Loucy (cell line): ENCODE measurements around the gene LBHD2.

Experiments
- H2AFZ ChIP-seq: fragments of 200-600 bp; sonication (generic); 2 replicates; pipeline ENCODE4 v1.6.0; 2016; ENCODE audit warnings: antibody characterized with exemption, mild to moderate bottlenecking, low read length, moderate library complexity
- H3F3A ChIP-seq: fragments of 200-600 bp; 2 replicates; pipeline ENCODE4 v1.6.0; 2016; ENCODE audit warnings: antibody characterized with exemption, low read depth, mild to moderate bottlenecking
- H3K27me3 ChIP-seq: fragments of 200-600 bp; sonication (generic); 2 replicates; pipeline ENCODE4 v1.6.1; 2014; ENCODE audit warnings: low read length, mild to moderate bottlenecking; ENCODE audit not compliant: insufficient read depth, poor library complexity, severe bottlenecking
- H3K36me3 ChIP-seq: fragments of 200-600 bp; sonication (generic); 2 replicates; pipeline ENCODE4 v1.6.1; 2016; ENCODE audit warnings: low read length; ENCODE audit not compliant: insufficient read depth
- H3K4me1 ChIP-seq: fragments of 200-600 bp; sonication (generic); 2 replicates; pipeline ENCODE4 v1.5.1; 2014; ENCODE audit warnings: low read length, mild to moderate bottlenecking; ENCODE audit not compliant: insufficient read depth, poor library complexity, severe bottlenecking
- H3K4me2 ChIP-seq: fragments of 200-600 bp; sonication (generic); 2 replicates; pipeline ENCODE4 v1.6.0; 2014; ENCODE audit warnings: antibody characterized with exemption, low read length, low read depth, mild to moderate bottlenecking; ENCODE audit not compliant: poor library complexity, severe bottlenecking
- H3K4me3 ChIP-seq: fragments of 200-600 bp; sonication (generic); 2 replicates; pipeline ENCODE4 v1.5.1; 2014; ENCODE audit warnings: low read length, mild to moderate bottlenecking, mixed read lengths; ENCODE audit not compliant: poor library complexity, severe bottlenecking
- H3K79me2 ChIP-seq: fragments of 200-600 bp; sonication (generic); 2 replicates; pipeline ENCODE4 v1.6.1; 2014; ENCODE audit warnings: low read length; ENCODE audit not compliant: insufficient read depth
- H3K9ac ChIP-seq: fragments of 200-600 bp; sonication (generic); 2 replicates; pipeline ENCODE4 v1.6.0; 2014; ENCODE audit warnings: mild to moderate bottlenecking, low read depth, low read length, moderate library complexity; ENCODE audit not compliant: poor library complexity, severe bottlenecking
- H3K9me2 ChIP-seq: fragments of 200-600 bp; sonication (generic); replicated peaks from 2 replicates; pipeline ENCODE4 v1.6.1; 2016; ENCODE audit warnings: low read depth, low read length, mixed read lengths
- H3K9me3 ChIP-seq: fragments of 200-600 bp; sonication (generic); 2 replicates; pipeline ENCODE4 v1.6.1; 2014; ENCODE audit warnings: mild to moderate bottlenecking, antibody characterized with exemption, low read length, low read depth; ENCODE audit not compliant: insufficient read depth
- H4K20me1 ChIP-seq: fragments of 200-600 bp; sonication (generic); 2 replicates; pipeline ENCODE4 v1.6.0; 2014; ENCODE audit warnings: antibody characterized with exemption, low read length, mild to moderate bottlenecking; ENCODE audit not compliant: insufficient read depth, poor library complexity, severe bottlenecking
- CTCF ChIP-seq: fragments of 200-600 bp; sonication (generic); conservative IDR thresholded peaks from 2 replicates; pipeline ENCODE4 v1.5.1; 2014; ENCODE audit warnings: mild to moderate bottlenecking, antibody characterized with exemption, low read length
- EZH2phosphoT487 ChIP-seq: fragments of 200-600 bp; IDR thresholded peaks from 2 replicates; pipeline ENCODE4 v1.6.1; 2018; ENCODE audit warnings: antibody characterized with exemption, mild to moderate bottlenecking, moderate library complexity, borderline replicate concordance

LBHD2 gene

GRCh38 chr14:103095210-103095778, 11.3 kb downstream of the LBHD2 start:
- Histone ChIP-seq H3F3A (no peaks in the 10 kb centered on the region), H3K4me2 (no peak overlapping the region), H3K9me3 (no peaks in the 10 kb centered on the region), H3K4me3 (no peak overlapping the region), H3K36me3 (no peaks in the 10 kb centered on the region), H3K79me2 (no peaks in the 10 kb centered on the region), H3K9ac (no peak overlapping the region), H2AFZ (no peak overlapping the region), H3K9me2 (no peaks in the 10 kb centered on the region), H3K4me1 (peaks cover 4% of the 10 kb centered on the region), H3K27me3 (no peaks in the 10 kb centered on the region), H4K20me1 (no peaks in the 10 kb centered on the region)
- no peak for TF ChIP-seq CTCF
- no peak for TF ChIP-seq EZH2phosphoT487

GRCh38 chr14:103096387-103096786, 12.4 kb downstream of the LBHD2 start:
- H3K9ac ChIP-seq, result no peak overlapping the region
- no peaks in the 10 kb centered on the region for H3K4me1 ChIP-seq
- no peaks in the 10 kb centered on the region for H4K20me1 ChIP-seq
- H3K9me3 ChIP-seq, result no peaks in the 10 kb centered on the region
- no peak for TF ChIP-seq EZH2phosphoT487
- no peak for TF ChIP-seq CTCF
- no peaks in the 10 kb centered on the region for H3K27me3 ChIP-seq
- H3K4me3 ChIP-seq, result no peak overlapping the region
- no peaks in the 10 kb centered on the region for H3K36me3 ChIP-seq
- H3F3A ChIP-seq, result no peaks in the 10 kb centered on the region
- H3K9me2 ChIP-seq, result no peaks in the 10 kb centered on the region
- H2AFZ ChIP-seq, result no peak overlapping the region
- no peaks in the 10 kb centered on the region for H3K79me2 ChIP-seq
- no peak overlapping the region for H3K4me2 ChIP-seq

GRCh38 chr14:103097244-103097993, 13.4 kb downstream of the LBHD2 start:
- Histone ChIP-seq H3K4me2 (no peak overlapping the region), H3K4me3 (no peak overlapping the region), H3K4me1 (no peaks in the 10 kb centered on the region), H3F3A (no peaks in the 10 kb centered on the region), H3K27me3 (no peaks in the 10 kb centered on the region), H2AFZ (no peak overlapping the region), H3K36me3 (no peaks in the 10 kb centered on the region), H4K20me1 (no peaks in the 10 kb centered on the region), H3K9me3 (no peaks in the 10 kb centered on the region), H3K9me2 (no peaks in the 10 kb centered on the region), H3K79me2 (no peaks in the 10 kb centered on the region), H3K9ac (no peak overlapping the region)
- TF ChIP-seq EZH2phosphoT487 (no peak), CTCF (no peak)
